ENCODE measurements around the gene SMIM12. TPM values are rescaled to one million over a fixed set of nuclear protein-coding genes. Genes with fewer than 3 reads are reported as not detected.

Gene SMIM12
- total RNA-seq, 2 donors from 2014 or later: 26.6 to 34.0 TPM

GRCh38 chr1:34905098-34905459 lies 45.5 kb upstream of the SMIM12 start:
- no peaks in the 10 kb centered on the region for H3K9me3 ChIP-seq
- H3K36me3 ChIP-seq: no peaks in the 10 kb centered on the region
- DNase-seq (ENCODE audit: low spot score): no peak
- no peaks in the 10 kb centered on the region for H3K4me1 ChIP-seq
- TF ChIP-seq CTCF (IDR thresholded peaks at IDR 0.05): no peak
- H3K4me3 ChIP-seq: no peak overlapping the region
- H3K27ac ChIP-seq: no peak overlapping the region
- no peaks in the 10 kb centered on the region for H3K27me3 ChIP-seq

- DNase-seq (ENCODE audit: low spot score): no peak
Measured at GRCh38 chr1:34904236-34905097, 44.9 kb upstream of the SMIM12 start.

GRCh38 chr1:34901919-34902318 lies 42.4 kb upstream of the SMIM12 start:
- no peaks in the 10 kb centered on the region for H3K36me3 ChIP-seq
- H3K9me3 ChIP-seq: no peaks in the 10 kb centered on the region
- TF ChIP-seq CTCF (IDR thresholded peaks at IDR 0.05): no peak
- no peak overlapping the region for H3K4me3 ChIP-seq
- H3K4me1 ChIP-seq: no peaks in the 10 kb centered on the region
- H3K27ac ChIP-seq: no peak overlapping the region
- DNase-seq (ENCODE audit: low spot score): no peak
- H3K27me3 ChIP-seq: no peaks in the 10 kb centered on the region

More at GRCh38 chr1:34904236-34905097, 44.9 kb upstream of the SMIM12 start:
- no peak overlapping the region for H3K27ac ChIP-seq
- TF ChIP-seq CTCF (IDR thresholded peaks at IDR 0.05): no peak
- H3K4me1 ChIP-seq: no peaks in the 10 kb centered on the region
- no peak overlapping the region for H3K4me3 ChIP-seq
- H3K36me3 ChIP-seq: no peaks in the 10 kb centered on the region
- H3K27me3 ChIP-seq: no peaks in the 10 kb centered on the region
- no peaks in the 10 kb centered on the region for H3K9me3 ChIP-seq

GRCh38 chr1:34900775-34901502 lies 41.4 kb upstream of the SMIM12 start:
- no peaks in the 10 kb centered on the region for H3K27me3 ChIP-seq
- no peaks in the 10 kb centered on the region for H3K4me1 ChIP-seq
- no peaks in the 10 kb centered on the region for H3K36me3 ChIP-seq
- no peak overlapping the region for H3K4me3 ChIP-seq
- H3K27ac ChIP-seq: no peak overlapping the region
- no peaks in the 10 kb centered on the region for H3K9me3 ChIP-seq
- TF ChIP-seq CTCF (IDR thresholded peaks at IDR 0.05): no peak
- no peak for DNase-seq (ENCODE audit: low spot score)

- Histone ChIP-seq H3K9me3 (no peaks in the 10 kb centered on the region), H3K4me1 (no peaks in the 10 kb centered on the region), H3K36me3 (no peaks in the 10 kb centered on the region), H3K27me3 (no peaks in the 10 kb centered on the region), H3K4me3 (no peak overlapping the region), H3K27ac (no peak overlapping the region)
- DNase-seq (ENCODE audit: low spot score): no peak
- TF ChIP-seq CTCF (IDR thresholded peaks at IDR 0.05): no peak
Measured at GRCh38 chr1:34899906-34900305, 40.4 kb upstream of the SMIM12 start.

All from right atrium auricular region (tissue), 2 donors.